Hepatocyte (in vitro differentiated cells): ENCODE results near the gene STARD5.

Source experiments
- CTCF ChIP-seq: fragments of 200-600 bp; sonication (generic); IDR thresholded peaks from 2 replicates; pipeline ENCODE4 v1.5.1; 2016; ENCODE audit warnings: antibody characterized with exemption, mild to moderate bottlenecking; ENCODE audit not compliant: poor library complexity
- EZH2 ChIP-seq: fragments of 200-600 bp; sonication (generic); IDR thresholded peaks from 2 replicates; pipeline ENCODE4 v1.6.1; 2016; ENCODE audit warnings: antibody characterized with exemption, mild to moderate bottlenecking, borderline replicate concordance
- EZH2phosphoT487 ChIP-seq: fragments of 200-600 bp; sonication (generic); IDR thresholded peaks from one replicate; pipeline ENCODE4 v1.6.1; 2018; ENCODE audit warnings: antibody characterized with exemption, mild to moderate bottlenecking, low read depth, moderate library complexity; ENCODE audit not compliant: unreplicated experiment, severe bottlenecking

GRCh38 chr15:81347910-81348309 lies 24.0 kb upstream of the STARD5 start:
- TF ChIP-seq CTCF = no peak
- TF ChIP-seq EZH2 = no peak
- TF ChIP-seq EZH2phosphoT487 = no peak
